ENCODE measurements around the gene ITPR1. TPM values are rescaled to one million over a fixed set of nuclear protein-coding genes. Genes with fewer than 3 reads are reported as not detected.

Gene ITPR1
- total RNA-seq, 1 donor from 2014 or later: 16.3 TPM

- Histone ChIP-seq H3K27me3 (ENCODE audit: control insufficient read depth, insufficient read depth, low read length) (no peaks in the 10 kb centered on the region), H3K4me3 (ENCODE audit: low read depth, low read length) (no peak overlapping the region), H3K36me3 (ENCODE audit: control insufficient read depth, insufficient read depth, low read length) (no peaks in the 10 kb centered on the region)
- DNase-seq (ENCODE audit: low read depth) (no peak), FAIRE-seq (no peak)
- TF ChIP-seq CTCF (IDR thresholded peaks at IDR 0.05; ENCODE audit: insufficient read depth, low read length, severe bottlenecking): no peak
These were observed 280.4 kb downstream of the ITPR1 start for GRCh38 chr3:4773583-4773982.

DNA sequence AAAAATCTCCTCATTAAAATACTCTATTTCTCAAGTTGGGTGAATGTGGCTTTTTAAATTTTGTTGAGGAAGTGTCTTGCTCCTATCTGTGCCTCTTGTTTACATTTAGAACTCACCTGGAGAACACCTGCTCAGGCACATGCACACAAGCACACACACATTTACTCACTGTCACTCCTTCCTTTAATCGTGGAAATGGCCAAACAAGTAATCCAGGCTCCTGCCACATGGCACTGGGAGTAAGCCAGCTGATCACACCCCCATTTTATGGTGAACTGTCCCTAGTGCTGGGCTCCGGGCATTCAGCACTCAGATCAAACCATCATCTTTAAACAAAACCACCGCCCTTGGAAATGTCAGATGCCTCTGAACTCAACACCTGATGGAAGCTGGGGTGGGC is 281.4 kb downstream of the ITPR1 start:
- Histone ChIP-seq H3K27me3 (ENCODE audit: control insufficient read depth, insufficient read depth, low read length) (no peaks in the 10 kb centered on the region), H3K4me3 (ENCODE audit: low read depth, low read length) (no peak overlapping the region), H3K36me3 (ENCODE audit: control insufficient read depth, insufficient read depth, low read length) (no peaks in the 10 kb centered on the region)
- no peak for DNase-seq (ENCODE audit: low read depth)
- FAIRE-seq: no peak
- no peak for TF ChIP-seq CTCF (IDR thresholded peaks at IDR 0.05; ENCODE audit: insufficient read depth, low read length, severe bottlenecking)

- no peak for TF ChIP-seq CTCF (IDR thresholded peaks at IDR 0.05; ENCODE audit: insufficient read depth, low read length, severe bottlenecking)
- DNase-seq (ENCODE audit: low read depth) (peak; percentile 76), FAIRE-seq (no peak)
- no peaks in the 10 kb centered on the region for H3K27me3 ChIP-seq (ENCODE audit: control insufficient read depth, insufficient read depth, low read length)
- H3K4me3 ChIP-seq (ENCODE audit: low read depth, low read length): no peak overlapping the region
- H3K36me3 ChIP-seq (ENCODE audit: control insufficient read depth, insufficient read depth, low read length): no peaks in the 10 kb centered on the region
These were observed 283.3 kb downstream of the ITPR1 start for GRCh38 chr3:4776399-4776979.

- Histone ChIP-seq H3K36me3 (ENCODE audit: control insufficient read depth, insufficient read depth, low read length) (no peaks in the 10 kb centered on the region), H3K27me3 (ENCODE audit: control insufficient read depth, insufficient read depth, low read length) (no peaks in the 10 kb centered on the region), H3K4me3 (ENCODE audit: low read depth, low read length) (no peak overlapping the region)
- FAIRE-seq (no peak), DNase-seq (ENCODE audit: low read depth) (peak; percentile 78)
- no peak for TF ChIP-seq CTCF (IDR thresholded peaks at IDR 0.05; ENCODE audit: insufficient read depth, low read length, severe bottlenecking)
These were observed 283.9 kb downstream of the ITPR1 start for GRCh38 chr3:4776980-4777581.

DNA sequence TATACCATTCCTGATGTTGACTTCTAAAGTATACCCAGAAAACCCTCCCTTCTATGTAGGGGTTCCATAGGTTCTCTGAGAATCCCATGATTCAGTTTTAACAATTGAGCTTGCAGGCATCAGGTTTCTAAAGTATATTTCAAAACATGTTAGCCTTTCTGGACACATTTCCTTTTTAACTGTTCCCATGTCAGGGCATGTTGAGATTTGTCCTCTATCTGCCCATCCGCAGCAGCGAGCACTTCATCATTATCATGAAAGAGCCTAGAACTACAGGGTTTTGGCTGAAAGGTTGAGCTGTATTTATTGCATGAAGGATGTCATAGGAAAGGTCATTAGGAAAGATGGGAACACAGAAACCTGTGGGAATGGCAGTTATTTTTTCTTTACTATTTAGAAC is 285.0 kb downstream of the ITPR1 start:
- FAIRE-seq (no peak), DNase-seq (ENCODE audit: low read depth) (peak; percentile 95)
- Histone ChIP-seq H3K4me3 (ENCODE audit: low read depth, low read length) (no peak overlapping the region), H3K36me3 (ENCODE audit: control insufficient read depth, insufficient read depth, low read length) (no peaks in the 10 kb centered on the region), H3K27me3 (ENCODE audit: control insufficient read depth, insufficient read depth, low read length) (no peaks in the 10 kb centered on the region)
- TF ChIP-seq CTCF (IDR thresholded peaks at IDR 0.05; ENCODE audit: insufficient read depth, low read length, severe bottlenecking): no peak

DNA sequence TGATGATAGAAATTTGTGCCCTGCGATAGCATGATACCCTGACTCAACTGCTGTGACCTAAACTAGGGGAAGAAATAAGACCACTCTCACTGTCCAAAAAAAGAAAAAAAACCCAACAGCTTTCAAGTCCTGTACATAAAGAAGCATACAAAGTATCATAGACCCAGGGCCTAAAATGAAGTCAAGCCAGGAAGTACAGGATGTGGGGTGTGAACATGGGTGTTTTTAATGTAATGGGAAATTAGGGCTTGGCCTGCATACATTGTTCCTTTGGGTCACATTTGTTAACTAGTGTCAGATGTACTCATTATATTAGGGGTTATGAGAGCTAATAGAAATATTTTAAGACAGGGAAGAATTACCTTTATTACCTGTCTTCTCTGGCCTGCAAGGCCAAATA is 285.6 kb downstream of the ITPR1 start:
- TF ChIP-seq CTCF (IDR thresholded peaks at IDR 0.05; ENCODE audit: insufficient read depth, low read length, severe bottlenecking): no peak
- no peak overlapping the region for H3K4me3 ChIP-seq (ENCODE audit: low read depth, low read length)
- DNase-seq (ENCODE audit: low read depth) (no peak), FAIRE-seq (no peak)
- H3K36me3 ChIP-seq (ENCODE audit: control insufficient read depth, insufficient read depth, low read length): no peaks in the 10 kb centered on the region
- H3K27me3 ChIP-seq (ENCODE audit: control insufficient read depth, insufficient read depth, low read length): no peaks in the 10 kb centered on the region

Measured in bronchial epithelial cell (primary cell).